Upper lobe of left lung (tissue), 6 donors: ENCODE measurements around the gene GJA9. TPM values are rescaled to one million over a fixed set of nuclear protein-coding genes. Genes with fewer than 3 reads are reported as not detected.

Experiments
- ATAC-seq, 2 donors: fragments of 200-7000 bp; cut with Tn5 transposase; one replicate each; pipeline ENCODE4 v1.9.1; 2022; ENCODE audit warnings: mild to moderate bottlenecking in 2 of 2, moderate library complexity in 2 of 2; ENCODE audit not compliant: low FRiP score in 2 of 2
- DNase-seq, 2 donors: peaks; one replicate each; pipeline ENCODE4 v3.0.0-alpha.2; 2019 to 2020
- H3K27ac ChIP-seq, 4 donors: fragments of 200-600 bp; sonication (generic); one replicate each; pipeline ENCODE4 v1.5.1; 2016 to 2019
- H3K27me3 ChIP-seq, 4 donors: fragments of 200-600 bp; sonication (generic); one replicate each; pipeline ENCODE4 v1.5.1; 2017 to 2019
- H3K36me3 ChIP-seq, 4 donors: fragments of 200-600 bp; sonication (generic); one replicate each; pipeline ENCODE4 v1.5.1; 2016 to 2019
- H3K4me1 ChIP-seq, 4 donors: fragments of 200-600 bp; sonication (generic); one replicate each; pipeline ENCODE4 v1.5.1; 2018 to 2019
- H3K4me3 ChIP-seq, 4 donors: fragments of 200-600 bp; sonication (generic); one replicate each; pipeline ENCODE4 v1.5.1; 2017 to 2019; ENCODE audit warnings: mild to moderate bottlenecking in 2 of 4, moderate library complexity in 1 of 4
- H3K9me3 ChIP-seq, 4 donors: fragments of 200-600 bp; sonication (generic); one replicate each; pipeline ENCODE4 v1.5.1; 2018 to 2019
- CTCF ChIP-seq, 6 experiments: fragments of 450-650 bp in 4 of 6; fragments of 200-600 bp in 2 of 6; sonication (generic) in 2 of 6; IDR thresholded peaks; one replicate each; pipeline ENCODE4 v1.5.1; 2016 to 2019; ENCODE audit warnings: antibody characterized with exemption in 6 of 6
- EP300 ChIP-seq, 4 donors: sonication (generic); formaldehyde crosslinking; IDR thresholded peaks; one replicate each; pipeline ENCODE4 v1.5.1; 2017; ENCODE audit warnings: antibody characterized with exemption in 4 of 4, control low read depth in 2 of 4
- POLR2A ChIP-seq, 4 donors: fragments of 450-650 bp; IDR thresholded peaks; one replicate each; pipeline ENCODE4 v1.5.1; 2016 to 2017; ENCODE audit warnings: antibody characterized with exemption in 4 of 4, mild to moderate bottlenecking in 2 of 4
- POLR2AphosphoS5 ChIP-seq, 2 donors: sonication (generic); formaldehyde crosslinking; IDR thresholded peaks; one replicate each; pipeline ENCODE4 v1.5.1; 2017; ENCODE audit warnings: antibody characterized with exemption in 2 of 2
- WGBS, 2 donors: methylation state at CpG; one replicate each; pipeline ENCODE4 v1.1.5; 2017 to 2018; 5-methylcytosine and 5-hydroxymethylcytosine counted together
- total RNA-seq, 6 donors: library from RNA; depleted of rRNA in 4 of 6; stranded (reverse); fragments of >200 nt in 4 of 6; gene quantifications; one replicate each; pipeline versions ENCODE4 v1.1.0 to v1.2.1, GENCODE V29; 2016 to 2021
- donor health status: DM: no; HTN: no; CAD: no; lungs with moderate emphysema.
- donor health status: DM: no; HTN: yes; CAD: no; lungs with severe emphysema.

Gene GJA9
- total RNA-seq, 6 donors from 2014 or later, result not detected

GRCh38 chr1:38898653-38899230 is 17.4 kb upstream of the GJA9 start:
- TF ChIP-seq POLR2A (IDR thresholded peaks at IDR 0.05) (no peak), CTCF (IDR thresholded peaks at IDR 0.05) (no peak), POLR2AphosphoS5 (IDR thresholded peaks at IDR 0.05) (no peak), EP300 (IDR thresholded peaks at IDR 0.05) (no peak)
- DNase-seq (no peak), ATAC-seq (no peak)
- Histone ChIP-seq H3K27me3 (no peaks in the 10 kb centered on the region), H3K36me3 (no peaks in the 10 kb centered on the region), H3K9me3 (no peaks in the 10 kb centered on the region), H3K4me1 (no peaks in the 10 kb centered on the region), H3K4me3 (no peak overlapping the region), H3K27ac (no peak overlapping the region)

- TF ChIP-seq POLR2A (IDR thresholded peaks at IDR 0.05) (no peak), CTCF (IDR thresholded peaks at IDR 0.05) (no peak), EP300 (IDR thresholded peaks at IDR 0.05) (no peak), POLR2AphosphoS5 (IDR thresholded peaks at IDR 0.05) (no peak)
- H3K4me3 ChIP-seq, result no peak overlapping the region
- H3K4me1 ChIP-seq, result no peaks in the 10 kb centered on the region
- 92% methylated on average over 2 of the region's 2 CpGs for WGBS, 2 donors
- ATAC-seq (no peak), DNase-seq (no peak)
- no peak overlapping the region for H3K27ac ChIP-seq
- no peaks in the 10 kb centered on the region for H3K36me3 ChIP-seq
- no peaks in the 10 kb centered on the region for H3K27me3 ChIP-seq
- no peaks in the 10 kb centered on the region for H3K9me3 ChIP-seq
Measured at GRCh38 chr1:38896169-38896568, 14.8 kb upstream of the GJA9 start.

GRCh38 chr1:38892976-38893375 is 11.6 kb upstream of the GJA9 start:
- no peaks in the 10 kb centered on the region for H3K36me3 ChIP-seq
- no peak for DNase-seq
- TF ChIP-seq POLR2A (IDR thresholded peaks at IDR 0.05) (no peak), POLR2AphosphoS5 (IDR thresholded peaks at IDR 0.05) (no peak), CTCF (IDR thresholded peaks at IDR 0.05) (no peak), EP300 (IDR thresholded peaks at IDR 0.05) (no peak)
- no peak for ATAC-seq
- no peaks in the 10 kb centered on the region for H3K9me3 ChIP-seq
- no peak overlapping the region for H3K4me3 ChIP-seq
- no peaks in the 10 kb centered on the region for H3K27me3 ChIP-seq
- no peak overlapping the region for H3K27ac ChIP-seq
- WGBS, 2 donors, result 61 to 79% methylated on average over 1 of the region's 1 CpG
- H3K4me1 ChIP-seq, result no peaks in the 10 kb centered on the region

- TF ChIP-seq POLR2AphosphoS5 (IDR thresholded peaks at IDR 0.05) (no peak), EP300 (IDR thresholded peaks at IDR 0.05) (no peak), POLR2A (IDR thresholded peaks at IDR 0.05) (no peak), CTCF (IDR thresholded peaks at IDR 0.05) (no peak)
- ATAC-seq, result no peak
- Histone ChIP-seq H3K9me3 (no peaks in the 10 kb centered on the region), H3K27me3 (no peaks in the 10 kb centered on the region), H3K27ac (no peak overlapping the region), H3K36me3 (no peaks in the 10 kb centered on the region), H3K4me1 (no peaks in the 10 kb centered on the region), H3K4me3 (no peak overlapping the region)
- no peak for DNase-seq
- 77 to 87% methylated on average over 1 of the region's 1 CpG for WGBS, 2 donors
Measured at GRCh38 chr1:38891753-38892152, 10.4 kb upstream of the GJA9 start.

GRCh38 chr1:38889589-38889988 is 8.2 kb upstream of the GJA9 start:
- Histone ChIP-seq H3K36me3 (no peaks in the 10 kb centered on the region), H3K4me1 (no peaks in the 10 kb centered on the region), H3K27me3 (no peaks in the 10 kb centered on the region), H3K9me3 (no peaks in the 10 kb centered on the region), H3K27ac (no peak overlapping the region), H3K4me3 (no peak overlapping the region)
- WGBS, 2 donors, result 73 to 84% methylated on average over 5 of the region's 5 CpGs
- ATAC-seq (no peak), DNase-seq (no peak)
- TF ChIP-seq POLR2AphosphoS5 (IDR thresholded peaks at IDR 0.05), result no peak
